ENCODE results near the gene BHLHE41.

GRCh38 chr12:26116829-26117715, 7.8 kb downstream of the BHLHE41 start:
- TF ChIP-seq CTCF (IDR thresholded peaks at IDR 0.05; ENCODE audit: poor library complexity) (no peak), EZH2 (IDR thresholded peaks at IDR 0.05; ENCODE audit: borderline replicate concordance) (no peak), EZH2phosphoT487 (IDR thresholded peaks at IDR 0.05; ENCODE audit: low read depth, severe bottlenecking, unreplicated experiment) (no peak)

All from hepatocyte (in vitro differentiated cells).